A172 (cell line): ENCODE data around the gene CIRBP. TPM values are rescaled to one million over a fixed set of nuclear protein-coding genes. Genes with fewer than 3 reads are reported as not detected.

ENCODE experiments used
- DNase-seq: peaks from one replicate; pipeline ENCODE4 v3.0.0-alpha.2; 2015; ENCODE audit warnings: low spot score
- total RNA-seq: library from RNA; depleted of rRNA; stranded (reverse); fragments of >200 nt; shearing (Covaris generic); gene quantifications from 2 replicates; pipeline ENCODE4 v1.2.3, GENCODE V29; 2014

Gene CIRBP
- total RNA-seq, 1 experiment from 2014 or later = 124 TPM

DNA sequence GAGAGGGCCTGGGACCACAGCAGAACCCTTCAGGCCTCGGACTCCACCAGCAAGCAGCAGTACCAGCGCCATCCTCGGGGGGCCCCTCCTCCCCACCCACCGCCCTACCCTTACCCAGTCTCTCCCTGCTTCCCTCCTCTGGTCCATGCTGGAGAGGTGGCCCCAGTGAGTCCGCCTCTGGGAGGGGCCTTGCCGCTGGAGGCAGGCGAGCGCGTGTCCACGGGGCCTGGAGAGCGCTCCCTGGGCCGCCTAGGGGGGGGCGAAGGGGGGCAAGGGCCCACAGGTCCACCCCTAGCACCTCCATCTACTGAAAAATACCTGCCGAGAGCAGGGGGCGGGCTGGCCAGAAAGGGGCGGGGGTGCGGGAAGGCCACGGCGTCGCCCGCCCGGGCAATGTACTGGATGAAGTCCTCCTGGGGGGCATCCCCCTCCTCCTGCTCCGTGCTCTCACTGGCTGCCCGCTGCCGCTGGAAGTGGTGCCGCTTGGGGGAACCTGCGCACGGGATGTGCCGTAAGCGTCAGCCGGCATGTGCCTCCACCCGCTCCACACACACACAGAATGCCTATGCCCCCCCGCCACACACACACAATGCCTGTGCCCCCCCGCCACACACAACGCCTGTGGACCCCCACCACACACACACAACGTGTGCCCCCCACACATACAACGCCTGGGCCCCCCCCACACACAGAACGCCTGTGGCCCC is 38.2 kb upstream of the CIRBP start:
- no peak for DNase-seq

DNA sequence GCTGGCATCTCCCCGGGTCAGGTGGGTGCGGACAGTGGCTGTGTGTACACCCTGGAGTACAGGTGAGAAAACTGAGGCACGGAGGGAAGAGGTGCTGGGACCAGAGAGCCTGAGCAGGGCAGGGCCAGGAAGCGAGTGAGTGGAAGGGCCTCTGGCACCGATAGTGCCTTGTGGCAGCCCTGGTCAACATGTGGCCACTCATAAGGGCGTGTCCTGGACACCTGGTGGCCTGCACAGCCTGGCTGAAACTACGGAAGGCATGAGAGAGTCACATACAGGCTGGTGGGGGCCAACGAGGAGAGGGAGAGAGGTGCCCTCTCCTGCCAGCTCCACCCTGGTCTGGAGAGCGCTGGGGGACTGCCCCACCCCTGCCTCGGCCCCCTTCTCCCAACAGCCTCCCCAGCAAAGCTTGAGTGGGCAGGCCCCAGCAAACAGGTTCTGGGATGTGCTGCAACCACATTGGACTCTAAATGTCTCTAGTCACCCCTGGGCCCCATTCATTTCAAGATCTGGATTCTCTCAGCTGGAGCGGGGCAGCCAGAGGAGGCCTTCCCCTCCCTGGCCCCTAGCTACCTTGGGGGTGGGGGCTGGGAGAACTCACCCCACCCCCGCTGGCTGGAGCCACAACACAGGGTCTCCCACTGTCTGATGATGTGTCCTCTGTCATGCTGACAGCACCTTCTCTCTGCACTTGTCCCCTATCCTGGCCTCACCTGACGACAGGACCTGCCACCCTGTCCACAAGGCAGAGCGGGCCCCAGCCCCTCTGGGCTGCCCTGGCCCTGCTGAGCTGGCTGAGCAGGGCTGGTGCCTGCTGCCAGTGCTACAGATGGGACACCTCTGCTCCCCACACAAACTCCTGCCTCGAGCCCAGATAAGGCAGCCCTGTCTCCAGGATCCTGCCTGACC is 37.1 kb upstream of the CIRBP start:
- DNase-seq = peak; percentile 75

DNA sequence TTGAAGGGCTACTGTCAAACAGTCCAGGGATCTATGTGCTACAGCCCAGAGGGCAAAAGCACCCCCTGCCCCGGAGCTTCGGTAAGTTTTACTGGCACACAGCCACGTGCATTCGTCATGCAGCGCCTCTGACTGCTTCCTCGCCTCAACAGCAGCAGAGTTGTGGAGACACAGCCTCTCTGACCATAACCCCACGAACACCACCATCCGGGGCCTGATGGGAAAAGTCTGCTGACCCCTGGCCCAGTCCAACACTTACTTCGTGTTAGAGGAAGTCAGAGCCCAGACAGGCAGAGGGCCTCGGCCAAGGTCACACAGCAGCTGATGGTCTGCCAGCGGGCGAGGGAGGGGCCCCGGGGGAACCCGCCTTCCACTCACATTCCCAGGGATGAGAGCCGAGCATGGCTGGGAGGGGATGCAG is 36.5 kb upstream of the CIRBP start:
- DNase-seq = no peak

DNA sequence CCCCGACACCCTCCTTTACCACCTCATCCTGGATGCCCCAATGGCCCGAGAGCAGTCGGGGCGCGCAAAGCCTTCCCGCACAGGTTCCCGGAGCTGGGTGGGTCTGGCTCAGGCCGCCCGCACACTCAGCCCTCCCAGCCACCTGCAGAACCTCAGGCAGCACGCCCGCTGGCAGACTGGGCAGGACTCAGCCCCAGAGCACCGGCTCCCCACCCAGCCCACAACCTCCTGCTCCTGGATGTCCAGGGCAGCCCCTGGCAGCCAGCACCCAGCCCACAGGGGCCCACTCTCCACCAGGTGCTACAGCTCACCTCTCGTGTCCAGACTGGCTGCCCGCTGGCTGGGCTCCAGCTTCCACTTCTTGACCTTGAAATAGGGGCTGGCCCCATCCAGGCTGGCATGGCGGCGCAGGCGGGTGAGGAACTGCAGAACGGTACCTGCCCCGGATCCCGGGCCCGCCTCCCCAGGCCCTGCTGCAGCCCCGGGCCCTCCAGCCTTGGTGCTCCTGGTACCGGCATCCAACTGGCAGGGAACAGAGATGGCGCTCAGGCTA is 35.9 kb upstream of the CIRBP start:
- no peak for DNase-seq

DNA sequence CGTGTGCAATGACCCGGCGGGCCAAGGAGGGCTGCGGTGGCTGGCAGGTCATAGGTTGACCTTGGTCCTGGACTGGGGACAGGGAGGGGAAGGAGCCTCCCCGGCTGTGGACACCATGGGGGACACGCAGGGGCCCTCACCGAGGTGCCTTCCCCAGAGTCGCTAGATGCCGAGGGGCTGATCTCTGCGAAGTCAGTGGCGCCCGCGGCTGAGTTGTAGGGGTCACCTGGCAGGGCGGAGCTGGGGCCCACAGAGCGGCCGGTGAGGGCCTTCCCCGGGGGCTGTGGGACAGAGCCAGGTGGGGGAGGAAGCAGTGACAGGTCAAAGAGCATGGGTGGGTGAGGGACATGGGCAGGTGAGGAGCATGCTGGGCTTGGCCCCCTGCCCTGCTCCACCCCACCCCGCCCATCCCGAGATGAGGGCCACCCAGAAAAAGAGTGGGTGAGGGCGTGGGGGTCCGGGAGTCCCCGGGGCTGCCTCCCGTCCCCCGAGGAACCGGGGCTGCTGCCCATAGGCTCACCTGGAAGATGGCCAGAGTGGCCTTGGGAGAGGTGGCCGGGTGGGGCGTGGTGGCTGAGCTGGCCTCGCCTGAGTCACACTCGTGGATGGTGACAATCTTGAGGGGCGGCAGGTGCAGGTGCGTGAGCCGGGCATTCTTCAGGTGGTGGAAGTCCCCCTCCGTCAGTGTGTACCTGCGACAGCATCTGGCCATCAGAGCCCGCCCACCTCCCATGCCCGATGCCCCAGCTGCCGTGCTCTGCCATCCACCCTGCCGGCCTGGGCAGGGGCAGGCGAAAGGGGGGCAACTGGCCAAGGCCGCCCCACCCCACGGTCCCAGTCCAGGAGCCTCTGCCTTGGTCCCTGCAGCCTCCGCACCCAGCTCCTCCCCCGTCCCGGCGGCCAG is 34.8 kb upstream of the CIRBP start:
- no peak for DNase-seq

DNA sequence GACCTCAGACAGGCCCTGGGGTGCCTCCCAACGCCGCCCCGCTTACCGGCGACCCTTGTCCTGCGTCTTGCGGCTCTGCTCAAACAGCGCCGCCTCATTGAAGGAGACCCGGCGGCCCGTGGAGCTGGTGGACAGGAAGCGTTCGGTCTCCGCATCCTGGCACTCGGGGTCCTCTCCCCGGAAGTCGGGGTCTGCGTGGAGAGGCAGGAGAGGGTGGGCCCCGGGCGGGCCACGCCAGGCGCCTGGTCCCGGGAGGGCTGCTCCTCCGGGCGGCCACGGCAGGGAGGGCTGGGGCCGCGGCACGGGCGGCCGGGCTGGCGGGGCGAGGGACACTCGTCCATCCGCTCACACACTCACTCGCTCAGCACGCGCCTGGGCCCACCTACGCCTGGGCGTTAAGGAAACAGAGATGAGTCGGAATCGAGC is 34.2 kb upstream of the CIRBP start:
- no peak for DNase-seq

DNA sequence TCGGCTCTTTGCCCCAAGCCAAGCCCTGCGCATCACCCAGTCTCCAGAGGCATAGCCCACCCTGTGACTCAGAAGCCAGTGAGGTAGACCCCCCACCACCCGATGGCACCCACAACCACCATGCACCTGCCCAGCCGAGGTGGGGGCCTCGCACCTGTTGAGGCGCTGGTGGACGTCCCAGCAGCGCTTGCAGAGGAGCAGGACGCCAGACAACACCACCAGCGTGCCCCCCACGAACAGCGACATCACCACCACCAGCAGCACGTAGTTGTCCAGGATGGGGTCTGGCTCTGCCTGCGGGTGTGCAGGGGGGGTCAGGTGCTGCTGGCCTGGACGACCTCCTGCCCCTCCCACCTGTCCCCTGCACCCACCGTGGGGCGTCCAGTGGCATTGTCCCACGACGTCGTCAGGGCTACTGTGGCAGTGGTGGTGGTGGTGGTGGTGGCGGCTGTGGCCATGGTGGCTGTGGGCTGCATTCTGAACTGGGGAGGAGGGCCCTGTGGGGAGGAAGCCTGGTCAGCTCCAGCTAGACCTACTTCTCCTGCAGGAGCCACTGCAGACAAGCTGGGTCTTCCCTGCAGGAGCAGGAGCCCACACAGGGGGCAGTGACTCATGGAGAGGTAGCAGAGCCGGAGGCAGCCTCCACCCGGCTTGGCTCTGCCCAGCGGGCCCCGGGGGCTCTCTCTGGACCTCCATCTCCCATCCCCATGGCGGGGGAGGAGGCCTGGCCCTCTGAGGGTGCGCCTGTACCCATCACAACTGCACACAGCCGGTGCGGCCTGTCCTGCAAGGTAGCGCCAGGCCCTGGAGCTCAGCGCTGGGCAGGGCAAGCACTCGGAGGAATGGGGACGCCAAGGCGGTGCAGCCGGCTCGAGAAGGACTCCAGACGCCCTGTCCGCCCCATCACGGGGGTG is 33.2 kb upstream of the CIRBP start:
- DNase-seq = peak; percentile 54

DNA sequence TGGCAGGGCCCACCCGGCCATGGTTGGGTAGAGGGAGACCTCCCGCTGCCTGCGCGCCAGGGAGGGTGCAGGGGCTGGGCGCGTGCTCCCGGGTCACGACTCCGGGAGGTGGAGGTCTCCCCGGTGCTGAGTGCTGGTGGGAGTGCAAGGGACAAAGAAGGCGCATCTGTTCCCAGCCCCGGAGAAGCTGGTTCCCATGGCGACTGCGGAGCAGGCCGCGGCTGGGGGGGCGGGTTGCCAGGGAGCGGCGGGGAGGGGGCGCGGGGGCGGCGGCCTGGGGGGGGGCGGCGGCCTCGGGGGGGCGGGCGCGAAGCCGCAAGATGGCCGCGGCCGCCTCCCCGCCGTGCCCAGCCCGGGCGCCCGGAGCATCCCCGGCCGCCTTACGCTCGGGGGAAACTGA is 32.6 kb upstream of the CIRBP start:
- no peak for DNase-seq

DNA sequence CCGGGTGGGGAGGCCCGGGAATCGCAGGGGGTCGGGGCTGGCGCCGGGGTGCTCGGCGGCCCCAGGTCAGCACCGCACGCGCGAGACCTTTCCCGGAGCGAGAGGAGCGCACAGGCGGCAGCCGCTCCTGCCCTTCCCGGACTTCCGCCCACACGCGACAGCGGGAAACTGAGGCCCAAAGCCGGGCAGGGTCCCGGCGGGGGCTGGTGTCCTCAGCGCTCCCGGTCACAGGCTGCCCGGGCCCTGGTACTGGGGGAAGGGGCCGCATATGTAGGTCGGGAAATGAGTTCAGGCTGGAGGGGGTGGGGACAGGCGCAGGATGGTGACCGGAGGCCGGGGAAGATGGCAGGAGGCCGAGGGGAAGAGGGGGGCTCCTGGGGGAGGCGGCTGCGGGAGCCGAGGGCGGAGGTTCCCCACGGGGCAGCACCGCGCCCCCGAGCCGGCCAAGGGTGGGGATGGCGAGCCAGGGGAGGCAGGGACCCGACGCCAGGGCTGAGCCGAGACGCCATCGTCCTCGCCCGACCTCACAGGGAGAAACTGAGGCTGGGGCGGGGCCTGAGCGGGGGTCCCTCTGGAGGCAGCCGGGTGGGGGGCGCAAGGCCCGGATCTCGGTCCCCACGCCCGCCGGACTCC is 32.0 kb upstream of the CIRBP start:
- no peak for DNase-seq

DNA sequence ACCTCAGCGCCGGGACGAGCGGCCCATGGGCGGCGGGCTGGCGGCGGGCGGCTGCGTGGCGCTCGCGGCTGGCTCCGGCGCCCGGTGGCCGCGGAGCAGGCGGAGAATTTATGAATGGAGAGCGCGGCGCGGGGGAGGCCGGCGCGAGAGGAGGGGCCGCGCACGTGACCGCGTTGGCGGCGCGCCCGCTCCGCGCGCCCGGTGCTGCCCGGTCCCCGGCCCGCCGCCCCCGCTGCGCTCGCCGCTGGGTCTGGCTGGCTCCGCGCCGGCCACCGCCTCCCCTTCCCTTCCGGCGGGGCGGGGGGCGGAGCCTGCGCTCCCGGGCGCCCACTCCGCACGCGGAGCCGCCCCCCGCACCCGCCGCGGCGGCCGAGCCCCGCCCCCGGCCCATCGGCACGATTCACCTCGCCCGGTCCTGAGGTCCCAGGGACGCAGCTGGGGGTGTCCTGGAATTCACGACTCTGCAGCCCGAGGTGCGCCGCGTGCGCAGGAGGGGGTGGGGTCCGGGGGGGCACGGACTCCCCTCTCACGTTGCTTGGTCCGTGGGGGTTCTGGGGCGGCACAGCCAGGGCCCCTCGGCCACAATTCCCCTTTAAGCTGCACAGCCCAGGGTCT is 31.3 kb upstream of the CIRBP start, which contains the start of gene CBARP:
TSS of gene CBARP (minus strand) at position 252 of the 615 bp plus-strand sequence. CDS start 1,905 bp downstream, outside the sequence.
- no peak for DNase-seq

DNA sequence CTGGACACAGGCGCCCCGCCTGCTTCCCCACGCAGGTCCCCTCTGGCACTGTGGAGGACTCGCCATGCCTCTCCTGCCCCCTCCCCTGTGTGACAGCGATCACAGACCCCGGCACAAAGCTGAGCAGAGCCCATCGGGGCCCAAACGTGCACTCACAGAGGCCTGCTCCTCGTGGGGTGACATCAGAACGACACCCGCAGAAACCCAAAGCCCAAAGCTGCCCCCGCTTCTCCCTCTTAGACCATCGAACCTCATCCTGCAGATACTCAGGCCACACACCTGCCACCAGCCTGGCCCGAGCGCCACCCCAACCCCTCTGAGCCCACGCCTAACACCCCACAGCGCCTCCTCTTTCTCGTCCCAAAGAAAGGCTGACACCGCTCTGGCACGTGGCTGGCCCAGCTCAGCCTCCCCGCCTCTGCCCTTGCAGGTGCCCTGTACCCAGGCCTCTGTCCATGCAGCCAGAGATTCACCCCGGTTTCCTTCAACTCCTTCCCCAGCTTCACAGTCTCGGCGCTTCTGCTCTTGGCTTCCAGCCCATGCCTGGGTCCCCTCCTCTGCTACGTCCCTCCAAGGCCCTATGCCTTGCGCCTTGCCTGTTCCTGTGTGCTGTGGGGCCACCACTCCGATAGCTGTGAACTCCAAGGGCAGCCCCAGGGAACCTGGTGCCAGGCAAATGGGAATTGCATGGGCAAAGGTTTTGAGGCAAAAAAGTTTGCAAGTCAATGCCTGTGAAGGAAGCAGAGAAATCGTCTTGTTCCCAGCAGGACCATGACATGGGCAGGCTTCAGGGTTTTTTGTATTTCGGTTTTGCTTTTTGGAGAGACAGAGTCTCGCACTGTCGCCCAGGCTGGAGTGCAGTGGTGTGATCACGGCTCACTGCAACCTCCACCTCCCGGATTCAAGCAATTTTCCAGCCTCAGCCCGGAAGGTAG is 30.5 kb upstream of the CIRBP start:
- no peak for DNase-seq

DNA sequence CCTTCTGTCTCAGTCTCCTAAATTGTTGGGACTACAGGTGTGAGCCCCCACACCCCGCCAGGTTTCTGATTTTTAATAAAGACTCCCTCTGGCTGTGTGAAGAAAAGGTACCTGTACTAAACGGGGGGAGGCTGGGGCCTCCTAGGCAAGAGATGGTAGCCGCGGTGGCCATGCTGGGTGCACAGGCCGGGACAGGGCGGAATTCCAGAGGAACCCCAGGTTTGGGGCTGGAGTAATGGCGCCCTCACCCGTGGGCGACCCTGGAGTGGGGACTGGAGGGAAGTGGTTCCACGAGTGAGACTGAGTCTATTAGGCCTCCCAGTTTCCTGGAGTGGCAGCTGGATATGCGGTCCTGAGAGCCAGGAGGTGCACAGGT is 29.7 kb upstream of the CIRBP start:
- no peak for DNase-seq

DNA sequence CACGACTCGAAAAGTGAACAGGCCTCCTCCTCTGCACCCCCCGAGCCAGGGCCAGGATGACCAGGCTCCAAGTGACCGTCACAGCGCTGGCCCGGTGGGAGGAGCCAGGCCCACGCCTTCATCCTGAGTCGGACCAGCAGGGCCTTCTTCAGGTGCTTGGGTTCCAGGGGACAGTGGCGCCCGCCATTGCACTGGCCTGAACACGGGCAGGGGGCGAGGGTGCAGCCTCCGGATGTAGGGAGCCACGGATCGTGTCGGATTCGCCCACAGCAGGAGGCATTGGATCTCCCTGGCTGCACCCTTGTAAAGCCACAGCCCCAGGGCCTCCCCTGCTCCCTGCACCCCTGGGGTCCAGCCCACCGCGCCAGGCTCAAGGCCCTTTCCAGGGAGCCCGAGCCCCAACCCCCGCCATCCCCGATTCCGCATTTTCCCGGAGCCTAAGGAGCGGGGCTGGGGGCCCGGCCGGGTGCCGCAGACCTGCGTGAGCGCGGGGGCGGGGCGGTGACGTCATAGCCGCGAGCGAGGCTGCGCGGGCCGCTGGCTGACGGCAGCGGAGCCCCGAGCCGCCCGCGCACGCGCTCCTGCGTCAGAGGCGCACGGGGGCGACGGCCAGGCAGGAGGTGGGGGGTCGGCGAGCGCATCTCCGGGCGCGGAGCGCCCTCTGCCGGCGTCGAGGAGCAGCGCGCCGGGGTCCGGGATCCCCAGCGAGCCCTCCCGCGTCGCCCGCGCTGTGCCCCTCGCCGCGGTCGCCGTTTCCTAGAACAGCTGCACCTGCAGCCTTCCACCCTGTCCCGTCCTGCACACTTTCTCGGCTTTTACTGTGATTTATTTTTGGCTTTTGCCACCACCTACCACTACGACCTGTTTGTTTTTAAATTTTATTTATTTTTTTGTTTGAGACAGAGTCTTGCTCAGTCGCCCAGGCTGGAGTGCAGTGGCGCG is 29.1 kb upstream of the CIRBP start:
- DNase-seq = peak; percentile 70

DNA sequence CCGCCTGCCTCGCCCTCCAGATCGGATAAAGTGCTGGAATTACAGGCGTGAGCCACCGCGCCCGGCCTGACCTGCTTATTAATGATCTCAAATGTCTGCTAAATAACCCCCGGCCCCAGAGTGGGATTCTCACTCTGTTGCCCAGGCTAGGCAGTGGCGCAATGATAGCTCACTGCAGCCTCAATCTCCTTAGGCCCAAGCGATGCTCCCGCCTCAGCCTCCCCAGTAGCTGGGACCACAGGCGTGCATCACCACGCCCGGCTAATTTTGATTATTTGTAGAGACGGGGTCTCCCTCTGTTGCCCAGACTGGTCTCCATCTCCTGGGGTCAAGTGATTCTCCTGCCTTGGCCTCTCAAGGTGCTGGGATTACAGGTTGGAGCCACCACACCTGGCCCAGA is 28.2 kb upstream of the CIRBP start:
- DNase-seq = no peak

DNA sequence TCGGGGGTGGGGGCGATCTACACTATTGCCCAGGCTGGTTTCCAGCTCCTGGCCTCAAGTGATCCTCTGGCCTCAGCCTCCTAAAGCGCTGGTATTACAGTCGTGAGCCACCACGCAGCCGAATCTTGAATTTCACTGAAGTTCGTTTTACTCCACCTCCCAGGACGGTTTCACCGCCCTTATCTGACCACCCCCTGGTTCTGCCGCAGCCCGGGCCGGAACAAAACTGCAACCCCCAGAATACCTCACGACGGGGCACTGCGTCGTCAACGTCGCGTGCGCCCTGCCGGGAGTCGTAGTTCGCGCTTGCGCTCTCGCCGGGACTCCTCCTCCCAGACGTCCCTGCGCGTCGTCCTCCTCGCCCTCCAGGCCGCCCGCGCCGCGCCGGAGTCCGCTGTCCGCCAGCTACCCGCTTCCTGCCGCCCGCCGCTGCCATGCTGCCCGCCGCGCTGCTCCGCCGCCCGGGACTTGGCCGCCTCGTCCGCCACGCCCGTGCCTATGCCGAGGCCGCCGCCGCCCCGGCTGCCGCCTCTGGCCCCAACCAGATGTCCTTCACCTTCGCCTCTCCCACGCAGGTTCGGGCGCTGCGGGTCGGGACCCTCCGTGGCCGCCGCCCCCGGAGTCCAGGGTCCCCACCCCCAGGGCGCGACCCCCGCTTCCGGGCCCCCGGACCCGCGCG is 27.6 kb upstream of the CIRBP start, which contains the start of gene ATP5F1D:
TSS of gene ATP5F1D (plus strand) at position 335 of the 679 bp plus-strand sequence. CDS start at position 435, 100 bp downstream.
- DNase-seq = peak; percentile 91
